Measurements from ENCODE around the gene SPSB1.

The SPSB1 gene

GRCh38 chr1:9356829-9357466, 64.3 kb downstream of the SPSB1 start:
- H3K27ac ChIP-seq (ENCODE audit: low read length), result no peak overlapping the region
- no peak overlapping the region for H3K4me3 ChIP-seq (ENCODE audit: low read length)
- H3K9ac ChIP-seq (ENCODE audit: low read depth, low read length), result no peak overlapping the region
- H3K4me1 ChIP-seq (ENCODE audit: insufficient read depth, low read length), result no peaks in the 10 kb centered on the region
- no peaks in the 10 kb centered on the region for H3K27me3 ChIP-seq (ENCODE audit: insufficient read depth, low read length)
- no peaks in the 10 kb centered on the region for H3K36me3 ChIP-seq (ENCODE audit: insufficient read depth, low read depth, low read length)
- H3K9me3 ChIP-seq (ENCODE audit: insufficient read depth, low read depth, low read length), result no peaks in the 10 kb centered on the region

GRCh38 chr1:9357958-9358357, 65.3 kb downstream of the SPSB1 start:
- no peak overlapping the region for H3K27ac ChIP-seq (ENCODE audit: low read length)
- H3K9me3 ChIP-seq (ENCODE audit: insufficient read depth, low read depth, low read length), result no peaks in the 10 kb centered on the region
- H3K4me3 ChIP-seq (ENCODE audit: low read length), result no peak overlapping the region
- no peak overlapping the region for H3K9ac ChIP-seq (ENCODE audit: low read depth, low read length)
- no peaks in the 10 kb centered on the region for H3K27me3 ChIP-seq (ENCODE audit: insufficient read depth, low read length)
- no peaks in the 10 kb centered on the region for H3K36me3 ChIP-seq (ENCODE audit: insufficient read depth, low read depth, low read length)
- H3K4me1 ChIP-seq (ENCODE audit: insufficient read depth, low read length), result no peaks in the 10 kb centered on the region

- Histone ChIP-seq H3K27ac (ENCODE audit: low read length) (no peak overlapping the region), H3K36me3 (ENCODE audit: insufficient read depth, low read depth, low read length) (no peaks in the 10 kb centered on the region), H3K9ac (ENCODE audit: low read depth, low read length) (no peak overlapping the region), H3K4me3 (ENCODE audit: low read length) (no peak overlapping the region), H3K27me3 (ENCODE audit: insufficient read depth, low read length) (no peaks in the 10 kb centered on the region), H3K4me1 (ENCODE audit: insufficient read depth, low read length) (no peaks in the 10 kb centered on the region), H3K9me3 (ENCODE audit: insufficient read depth, low read depth, low read length) (no peaks in the 10 kb centered on the region)
Observed at GRCh38 chr1:9360371-9361064, 67.8 kb downstream of the SPSB1 start.

- Histone ChIP-seq H3K9ac (ENCODE audit: low read depth, low read length) (no peak overlapping the region), H3K4me1 (ENCODE audit: insufficient read depth, low read length) (no peaks in the 10 kb centered on the region), H3K4me3 (ENCODE audit: low read length) (no peak overlapping the region), H3K27me3 (ENCODE audit: insufficient read depth, low read length) (no peaks in the 10 kb centered on the region), H3K36me3 (ENCODE audit: insufficient read depth, low read depth, low read length) (no peaks in the 10 kb centered on the region), H3K9me3 (ENCODE audit: insufficient read depth, low read depth, low read length) (no peaks in the 10 kb centered on the region), H3K27ac (ENCODE audit: low read length) (no peak overlapping the region)
Observed at GRCh38 chr1:9361630-9362260, 69.1 kb downstream of the SPSB1 start.

GRCh38 chr1:9362488-9362887, 69.8 kb downstream of the SPSB1 start:
- H3K9me3 ChIP-seq (ENCODE audit: insufficient read depth, low read depth, low read length), result no peaks in the 10 kb centered on the region
- H3K4me1 ChIP-seq (ENCODE audit: insufficient read depth, low read length), result no peaks in the 10 kb centered on the region
- no peaks in the 10 kb centered on the region for H3K27me3 ChIP-seq (ENCODE audit: insufficient read depth, low read length)
- no peak overlapping the region; the same call in 1 of the 2 replicates for H3K9ac ChIP-seq (ENCODE audit: low read depth, low read length)
- H3K27ac ChIP-seq (ENCODE audit: low read length), result no peak overlapping the region
- no peak overlapping the region for H3K4me3 ChIP-seq (ENCODE audit: low read length)
- H3K36me3 ChIP-seq (ENCODE audit: insufficient read depth, low read depth, low read length), result no peaks in the 10 kb centered on the region

- Histone ChIP-seq H3K9me3 (ENCODE audit: insufficient read depth, low read depth, low read length) (no peaks in the 10 kb centered on the region), H3K9ac (ENCODE audit: low read depth, low read length) (no peak overlapping the region), H3K27ac (ENCODE audit: low read length) (no peak overlapping the region), H3K4me1 (ENCODE audit: insufficient read depth, low read length) (no peaks in the 10 kb centered on the region), H3K36me3 (ENCODE audit: insufficient read depth, low read depth, low read length) (no peaks in the 10 kb centered on the region), H3K27me3 (ENCODE audit: insufficient read depth, low read length) (no peaks in the 10 kb centered on the region), H3K4me3 (ENCODE audit: low read length) (no peak overlapping the region)
Observed at GRCh38 chr1:9363061-9363471, 70.4 kb downstream of the SPSB1 start.

GRCh38 chr1:9366298-9366697, 73.6 kb downstream of the SPSB1 start:
- no peaks in the 10 kb centered on the region for H3K4me1 ChIP-seq (ENCODE audit: insufficient read depth, low read length)
- no peak overlapping the region for H3K9ac ChIP-seq (ENCODE audit: low read depth, low read length)
- no peak overlapping the region for H3K27ac ChIP-seq (ENCODE audit: low read length)
- no peaks in the 10 kb centered on the region for H3K36me3 ChIP-seq (ENCODE audit: insufficient read depth, low read depth, low read length)
- no peaks in the 10 kb centered on the region for H3K27me3 ChIP-seq (ENCODE audit: insufficient read depth, low read length)
- no peaks in the 10 kb centered on the region for H3K9me3 ChIP-seq (ENCODE audit: insufficient read depth, low read depth, low read length)
- no peak overlapping the region for H3K4me3 ChIP-seq (ENCODE audit: low read length)

- Histone ChIP-seq H3K36me3 (ENCODE audit: insufficient read depth, low read depth, low read length) (no peaks in the 10 kb centered on the region), H3K27me3 (ENCODE audit: insufficient read depth, low read length) (no peaks in the 10 kb centered on the region), H3K4me1 (ENCODE audit: insufficient read depth, low read length) (no peaks in the 10 kb centered on the region), H3K4me3 (ENCODE audit: low read length) (no peak overlapping the region), H3K9me3 (ENCODE audit: insufficient read depth, low read depth, low read length) (no peaks in the 10 kb centered on the region), H3K27ac (ENCODE audit: low read length) (no peak overlapping the region), H3K9ac (ENCODE audit: low read depth, low read length) (no peak overlapping the region)
Observed at GRCh38 chr1:9366943-9367780, 74.5 kb downstream of the SPSB1 start.

- Histone ChIP-seq H3K27me3 (ENCODE audit: insufficient read depth, low read length) (no peaks in the 10 kb centered on the region), H3K27ac (ENCODE audit: low read length) (no peak overlapping the region), H3K9ac (ENCODE audit: low read depth, low read length) (no peak overlapping the region), H3K9me3 (ENCODE audit: insufficient read depth, low read depth, low read length) (no peaks in the 10 kb centered on the region), H3K4me1 (ENCODE audit: insufficient read depth, low read length) (no peaks in the 10 kb centered on the region), H3K4me3 (ENCODE audit: low read length) (no peak overlapping the region), H3K36me3 (ENCODE audit: insufficient read depth, low read depth, low read length) (no peaks in the 10 kb centered on the region)
Observed at GRCh38 chr1:9367806-9368205, 75.1 kb downstream of the SPSB1 start.

- H3K27me3 ChIP-seq (ENCODE audit: insufficient read depth, low read length), result no peaks in the 10 kb centered on the region
- no peaks in the 10 kb centered on the region for H3K9me3 ChIP-seq (ENCODE audit: insufficient read depth, low read depth, low read length)
- no peak overlapping the region for H3K27ac ChIP-seq (ENCODE audit: low read length)
- no peaks in the 10 kb centered on the region for H3K36me3 ChIP-seq (ENCODE audit: insufficient read depth, low read depth, low read length)
- no peaks in the 10 kb centered on the region for H3K4me1 ChIP-seq (ENCODE audit: insufficient read depth, low read length)
- H3K4me3 ChIP-seq (ENCODE audit: low read length), result no peak overlapping the region
- H3K9ac ChIP-seq (ENCODE audit: low read depth, low read length), result no peak overlapping the region
Observed at GRCh38 chr1:9368356-9368755, 75.7 kb downstream of the SPSB1 start.

GRCh38 chr1:9369964-9370788, 77.5 kb downstream of the SPSB1 start:
- no peaks in the 10 kb centered on the region for H3K9me3 ChIP-seq (ENCODE audit: insufficient read depth, low read depth, low read length)
- no peak overlapping the region for H3K27ac ChIP-seq (ENCODE audit: low read length)
- no peak overlapping the region for H3K4me3 ChIP-seq (ENCODE audit: low read length)
- H3K27me3 ChIP-seq (ENCODE audit: insufficient read depth, low read length), result no peaks in the 10 kb centered on the region
- H3K36me3 ChIP-seq (ENCODE audit: insufficient read depth, low read depth, low read length), result no peaks in the 10 kb centered on the region
- H3K4me1 ChIP-seq (ENCODE audit: insufficient read depth, low read length), result no peaks in the 10 kb centered on the region
- H3K9ac ChIP-seq (ENCODE audit: low read depth, low read length), result no peak overlapping the region
